ENCODE data around the gene SLC16A7. TPM values are rescaled to one million over a fixed set of nuclear protein-coding genes. Genes with fewer than 3 reads are reported as not detected.
A peak's percentile ranks its signal among the peaks of the same experiment; 100 is the strongest.

The SLC16A7 gene
- 10 to 100 TPM; 46.7 to 60.2 TPM for total RNA-seq
- polyA plus RNA-seq: 1 to 10 TPM in 1 of 2 donors, under 1 TPM in 1; 0.88 to 4.5 TPM
- long read RNA-seq, donor 1, transcript SLC16A7-203 (6 exons, 1,969 nt): major isoform, 46 of 62 reads
- long read RNA-seq, donor 1, partial matches to known transcripts: 2 of 62 reads
- long read RNA-seq, donor 1, other reads (novel, unspliced or antisense): 14 of 62 reads
- long read RNA-seq, donor 2, partial matches to known transcripts: 1 of 8 reads
- long read RNA-seq, donor 2, other reads (novel, unspliced or antisense): 5 of 8 reads

- Histone ChIP-seq H3K9me3 (ENCODE audit: control insufficient read depth, low read length) (no peaks in the 10 kb centered on the region), H3K4me3 (ENCODE audit: low read length in 2 of 2) (peak within 1 kb of the TSS; percentile 71 to 94), H3K4me1 (ENCODE audit: control insufficient read depth in 1 of 2, insufficient read depth in 2 of 2, low read length in 2 of 2) (peaks cover 3% of the 10 kb centered on the region in 2 donors), H3K27ac (ENCODE audit: low read depth in 1 of 2, low read length in 2 of 2) (peak within 1 kb of the TSS; percentile 95 to 97), H3K27me3 (ENCODE audit: control insufficient read depth in 1 of 2, insufficient read depth in 2 of 2, low read length in 1 of 2) (no peaks in the 10 kb centered on the region), H3K36me3 (ENCODE audit: control insufficient read depth in 1 of 2, insufficient read depth in 2 of 2, low read length in 1 of 2) (no peaks in the 10 kb centered on the region)
- intact Hi-C loops (cut with DNase I): loop anchor here (5.0 to 10.0 kb wide), 4 partner anchors 66 to 211 kb away; no protein-coding TSS in a partner anchor
- 0 to 1% methylated on average over 54 to 61 of the region's 61 CpGs for WGBS, 2 donors
- DNase-seq (peak; percentile 96 to 97), ATAC-seq (ENCODE audit: low FRiP score) (peak; percentile 92)
These were observed at the start of gene SLC16A7 for GRCh38 chr12:59595883-59596540. TSS of gene SLC16A7 (plus strand) at chr12:59596029. CDS start at chr12:59704802, 108,773 bp downstream.

GRCh38 chr12:59548930-59549329 is 46.9 kb upstream of the SLC16A7 start:
- ATAC-seq (ENCODE audit: low FRiP score): no peak
- Histone ChIP-seq H3K4me3 (ENCODE audit: low read length in 2 of 2) (no peak overlapping the region), H3K36me3 (ENCODE audit: control insufficient read depth in 1 of 2, insufficient read depth in 2 of 2, low read length in 1 of 2) (no peaks in the 10 kb centered on the region), H3K4me1 (ENCODE audit: control insufficient read depth in 1 of 2, insufficient read depth in 2 of 2, low read length in 2 of 2) (no peaks in the 10 kb centered on the region), H3K9me3 (ENCODE audit: control insufficient read depth, low read length) (no peaks in the 10 kb centered on the region), H3K27ac (ENCODE audit: low read depth in 1 of 2, low read length in 2 of 2) (no peak overlapping the region), H3K27me3 (ENCODE audit: control insufficient read depth in 1 of 2, insufficient read depth in 2 of 2, low read length in 1 of 2) (no peaks in the 10 kb centered on the region)
- 66 to 69% methylated on average over 3 of the region's 3 CpGs for WGBS, 2 donors
- DNase-seq: no peak
- intact Hi-C loops (cut with DNase I): no loop called here

- intact Hi-C loops (cut with DNase I): no loop called here
- Histone ChIP-seq H3K27me3 (ENCODE audit: control insufficient read depth in 1 of 2, insufficient read depth in 2 of 2, low read length in 1 of 2) (no peaks in the 10 kb centered on the region), H3K4me3 (ENCODE audit: low read length in 2 of 2) (no peak overlapping the region), H3K36me3 (ENCODE audit: control insufficient read depth in 1 of 2, insufficient read depth in 2 of 2, low read length in 1 of 2) (no peaks in the 10 kb centered on the region), H3K27ac (ENCODE audit: low read depth in 1 of 2, low read length in 2 of 2) (no peak overlapping the region), H3K4me1 (ENCODE audit: control insufficient read depth in 1 of 2, insufficient read depth in 2 of 2, low read length in 2 of 2) (no peaks in the 10 kb centered on the region), H3K9me3 (ENCODE audit: control insufficient read depth, low read length) (no peaks in the 10 kb centered on the region)
- WGBS, 2 donors: 81 to 83% methylated on average over 2 of the region's 2 CpGs
- no peak for ATAC-seq (ENCODE audit: low FRiP score)
- DNase-seq: no peak
These were observed 36.1 kb upstream of the SLC16A7 start for GRCh38 chr12:59559696-59560095.

- WGBS, 2 donors: 82 to 84% methylated on average over 5 of the region's 5 CpGs
These were observed 25.7 kb upstream of the SLC16A7 start for GRCh38 chr12:59570145-59570544.

GRCh38 chr12:59574406-59574805 is 21.4 kb upstream of the SLC16A7 start:
- H3K27ac ChIP-seq (ENCODE audit: low read depth in 1 of 2, low read length in 2 of 2): no peak overlapping the region
- H3K4me1 ChIP-seq (ENCODE audit: control insufficient read depth in 1 of 2, insufficient read depth in 2 of 2, low read length in 2 of 2): no peaks in the 10 kb centered on the region
- no peak for ATAC-seq (ENCODE audit: low FRiP score)
- H3K36me3 ChIP-seq (ENCODE audit: control insufficient read depth in 1 of 2, insufficient read depth in 2 of 2, low read length in 1 of 2): no peaks in the 10 kb centered on the region
- no peaks in the 10 kb centered on the region for H3K27me3 ChIP-seq (ENCODE audit: control insufficient read depth in 1 of 2, insufficient read depth in 2 of 2, low read length in 1 of 2)
- DNase-seq: no peak
- intact Hi-C loops (cut with DNase I): no loop called here
- H3K9me3 ChIP-seq (ENCODE audit: control insufficient read depth, low read length): no peaks in the 10 kb centered on the region
- H3K4me3 ChIP-seq (ENCODE audit: low read length in 2 of 2): no peak overlapping the region

More at GRCh38 chr12:59570145-59570544, 25.7 kb upstream of the SLC16A7 start:
- no peak for DNase-seq
- ATAC-seq (ENCODE audit: low FRiP score): no peak
- intact Hi-C loops (cut with DNase I): no loop called here
- Histone ChIP-seq H3K27ac (ENCODE audit: low read depth in 1 of 2, low read length in 2 of 2) (no peak overlapping the region), H3K36me3 (ENCODE audit: control insufficient read depth in 1 of 2, insufficient read depth in 2 of 2, low read length in 1 of 2) (no peaks in the 10 kb centered on the region), H3K4me1 (ENCODE audit: control insufficient read depth in 1 of 2, insufficient read depth in 2 of 2, low read length in 2 of 2) (no peaks in the 10 kb centered on the region), H3K4me3 (ENCODE audit: low read length in 2 of 2) (no peak overlapping the region), H3K9me3 (ENCODE audit: control insufficient read depth, low read length) (no peaks in the 10 kb centered on the region), H3K27me3 (ENCODE audit: control insufficient read depth in 1 of 2, insufficient read depth in 2 of 2, low read length in 1 of 2) (no peaks in the 10 kb centered on the region)

- Histone ChIP-seq H3K27ac (ENCODE audit: low read depth in 1 of 2, low read length in 2 of 2) (no peak overlapping the region), H3K36me3 (ENCODE audit: control insufficient read depth in 1 of 2, insufficient read depth in 2 of 2, low read length in 1 of 2) (no peaks in the 10 kb centered on the region), H3K4me1 (ENCODE audit: control insufficient read depth in 1 of 2, insufficient read depth in 2 of 2, low read length in 2 of 2) (no peaks in the 10 kb centered on the region), H3K9me3 (ENCODE audit: control insufficient read depth, low read length) (no peaks in the 10 kb centered on the region), H3K27me3 (ENCODE audit: control insufficient read depth in 1 of 2, insufficient read depth in 2 of 2, low read length in 1 of 2) (no peaks in the 10 kb centered on the region), H3K4me3 (ENCODE audit: low read length in 2 of 2) (no peak overlapping the region)
- intact Hi-C loops (cut with DNase I): no loop called here
- 93 to 98% methylated on average over 2 of the region's 2 CpGs for WGBS, 2 donors
- no peak for ATAC-seq (ENCODE audit: low FRiP score)
- DNase-seq: no peak
These were observed 20.0 kb upstream of the SLC16A7 start for GRCh38 chr12:59575826-59576225.

- no peak for DNase-seq
These were observed 17.6 kb upstream of the SLC16A7 start for GRCh38 chr12:59578254-59578653.

GRCh38 chr12:59579631-59580030 is 16.2 kb upstream of the SLC16A7 start:
- WGBS, 2 donors: 87% methylated on average over 2 of the region's 2 CpGs
- H3K4me3 ChIP-seq (ENCODE audit: low read length in 2 of 2): no peak overlapping the region
- no peak for DNase-seq

More at GRCh38 chr12:59578254-59578653, 17.6 kb upstream of the SLC16A7 start:
- intact Hi-C loops (cut with DNase I): no loop called here
- Histone ChIP-seq H3K4me1 (ENCODE audit: control insufficient read depth in 1 of 2, insufficient read depth in 2 of 2, low read length in 2 of 2) (no peaks in the 10 kb centered on the region), H3K9me3 (ENCODE audit: control insufficient read depth, low read length) (no peaks in the 10 kb centered on the region), H3K27me3 (ENCODE audit: control insufficient read depth in 1 of 2, insufficient read depth in 2 of 2, low read length in 1 of 2) (no peaks in the 10 kb centered on the region), H3K36me3 (ENCODE audit: control insufficient read depth in 1 of 2, insufficient read depth in 2 of 2, low read length in 1 of 2) (no peaks in the 10 kb centered on the region), H3K27ac (ENCODE audit: low read depth in 1 of 2, low read length in 2 of 2) (no peak overlapping the region), H3K4me3 (ENCODE audit: low read length in 2 of 2) (no peak overlapping the region)
- WGBS, 2 donors: 95 to 97% methylated on average over 1 of the region's 1 CpG
- no peak for ATAC-seq (ENCODE audit: low FRiP score)

GRCh38 chr12:59580050-59580449 is 15.8 kb upstream of the SLC16A7 start:
- Histone ChIP-seq H3K9me3 (ENCODE audit: control insufficient read depth, low read length) (no peaks in the 10 kb centered on the region), H3K4me3 (ENCODE audit: low read length in 2 of 2) (no peak overlapping the region), H3K4me1 (ENCODE audit: control insufficient read depth in 1 of 2, insufficient read depth in 2 of 2, low read length in 2 of 2) (no peaks in the 10 kb centered on the region), H3K36me3 (ENCODE audit: control insufficient read depth in 1 of 2, insufficient read depth in 2 of 2, low read length in 1 of 2) (no peaks in the 10 kb centered on the region), H3K27ac (ENCODE audit: low read depth in 1 of 2, low read length in 2 of 2) (no peak overlapping the region), H3K27me3 (ENCODE audit: control insufficient read depth in 1 of 2, insufficient read depth in 2 of 2, low read length in 1 of 2) (no peaks in the 10 kb centered on the region)
- no peak for ATAC-seq (ENCODE audit: low FRiP score)
- DNase-seq: no peak
- 11 to 14% methylated on average over 2 of the region's 2 CpGs for WGBS, 2 donors
- intact Hi-C loops (cut with DNase I): no loop called here

More at GRCh38 chr12:59579631-59580030, 16.2 kb upstream of the SLC16A7 start:
- no peaks in the 10 kb centered on the region for H3K9me3 ChIP-seq (ENCODE audit: control insufficient read depth, low read length)
- no peak overlapping the region for H3K27ac ChIP-seq (ENCODE audit: low read depth in 1 of 2, low read length in 2 of 2)
- no peaks in the 10 kb centered on the region for H3K36me3 ChIP-seq (ENCODE audit: control insufficient read depth in 1 of 2, insufficient read depth in 2 of 2, low read length in 1 of 2)
- H3K4me1 ChIP-seq (ENCODE audit: control insufficient read depth in 1 of 2, insufficient read depth in 2 of 2, low read length in 2 of 2): no peaks in the 10 kb centered on the region
- intact Hi-C loops (cut with DNase I): no loop called here
- no peak for ATAC-seq (ENCODE audit: low FRiP score)
- H3K27me3 ChIP-seq (ENCODE audit: control insufficient read depth in 1 of 2, insufficient read depth in 2 of 2, low read length in 1 of 2): no peaks in the 10 kb centered on the region
